H1 (cell line): Measurements from ENCODE around the gene TBC1D2. TPM values are rescaled to one million over a fixed set of nuclear protein-coding genes. Genes with fewer than 3 reads are reported as not detected.

Experiments
- BACH1 ChIP-seq: IDR thresholded peaks from 2 replicates; pipeline ENCODE4 v1.6.1; 2012; ENCODE audit warnings: low read length, improper control_type of control experiment
- CBX5 ChIP-seq: fragments of 300-800, 300-1000 bp; sonication (generic); IDR thresholded peaks from 2 replicates; pipeline ENCODE4 v1.7.1; 2016; ENCODE audit warnings: antibody characterized with exemption, low read length, low read depth
- CBX8 ChIP-seq: fragments of 300-800, 300-1000 bp; sonication (generic); IDR thresholded peaks from 2 replicates; pipeline ENCODE4 v1.7.1; 2016; ENCODE audit warnings: low read depth, low read length, borderline replicate concordance
- E2F6 ChIP-seq: IDR thresholded peaks from 2 replicates; pipeline ENCODE4 v1.6.1; 2012; ENCODE audit warnings: inconsistent platforms
- KDM1A ChIP-seq: fragments of 200-600, 300-600 bp; sonication (generic); IDR thresholded peaks from 2 replicates; pipeline ENCODE4 v1.7.1; 2016; ENCODE audit warnings: mild to moderate bottlenecking, low read length, borderline replicate concordance
- ZNF274 ChIP-seq: IDR thresholded peaks from 2 replicates; pipeline ENCODE4 v1.7.0; 2012; ENCODE audit warnings: low read length, borderline replicate concordance; ENCODE audit errors: extremely low read depth
- polyA plus RNA-seq, 7 experiments: library from polyadenylated mRNA; depleted of rRNA in 3 of 7; stranded (reverse) in 5 of 7; unstranded in 2 of 7; fragments of >200 nt in 5 of 7; fragments of 200-250 nt in 2 of 7; gene quantifications; 1 replicate in 5 of 7; 2 replicates in 1 of 7; 4 replicates in 1 of 7; pipeline versions ENCODE4 v1.2.1 to v1.2.3, GENCODE V29; 2011 to 2013; ENCODE audit warnings: missing spikeins in 2 of 7, mixed read lengths in 2 of 7
- total RNA-seq: library from RNA; stranded (reverse); fragmentation: NEBNext Ultra II Directional; extraction: Animal tissue kit (Norgen Biotek cat#: 25700); gene quantifications from 2 replicates; pipeline ENCODE4 v1.2.1, GENCODE V29; 2021

Gene TBC1D2
- total and polyA plus RNA-seq, 2 of the 8 experiments (the other 6 are each of a cell fraction or from before 2014, with no cell fraction given), result 7.4 TPM

- TF ChIP-seq E2F6, result no peak
- no peak for TF ChIP-seq KDM1A
- no peak for TF ChIP-seq BACH1
- TF ChIP-seq ZNF274, result no peak
- no peak for TF ChIP-seq CBX5
- TF ChIP-seq CBX8, result no peak
- TF ChIP-seq, all 59 proteins: peak for 0
These were observed 45.2 kb upstream of the TBC1D2 start (continued) for GRCh38 chr9:98300611-98301010.
